KOPT-K1 (cell line): Measurements from ENCODE around the gene PSMB2.
"Not testable (repeated sequence)": the region's sequence is repeated elsewhere in the genome, so short reads cannot be mapped to it uniquely, and the experiment has no call there.

ENCODE experiments used
- H3K27ac ChIP-seq: fragments of 200-600 bp; sonication (generic); 2 replicates; pipeline ENCODE4 v1.5.1; 2016; ENCODE audit warnings: antibody characterized with exemption, mild to moderate bottlenecking, low read depth, low read length; ENCODE audit not compliant: poor library complexity, severe bottlenecking
- H3K36me3 ChIP-seq: fragments of 200-600 bp; sonication (generic); 2 replicates; pipeline ENCODE4 v1.5.1; 2017; ENCODE audit warnings: antibody characterized with exemption, mild to moderate bottlenecking, low read length, moderate library complexity; ENCODE audit not compliant: insufficient read depth
- H3K9me3 ChIP-seq: fragments of 200-600 bp; sonication (generic); 2 replicates; pipeline ENCODE4 v1.5.1; 2017; ENCODE audit warnings: antibody characterized with exemption, low read length, mild to moderate bottlenecking; ENCODE audit not compliant: insufficient read depth, poor library complexity, severe bottlenecking

Gene PSMB2

DNA sequence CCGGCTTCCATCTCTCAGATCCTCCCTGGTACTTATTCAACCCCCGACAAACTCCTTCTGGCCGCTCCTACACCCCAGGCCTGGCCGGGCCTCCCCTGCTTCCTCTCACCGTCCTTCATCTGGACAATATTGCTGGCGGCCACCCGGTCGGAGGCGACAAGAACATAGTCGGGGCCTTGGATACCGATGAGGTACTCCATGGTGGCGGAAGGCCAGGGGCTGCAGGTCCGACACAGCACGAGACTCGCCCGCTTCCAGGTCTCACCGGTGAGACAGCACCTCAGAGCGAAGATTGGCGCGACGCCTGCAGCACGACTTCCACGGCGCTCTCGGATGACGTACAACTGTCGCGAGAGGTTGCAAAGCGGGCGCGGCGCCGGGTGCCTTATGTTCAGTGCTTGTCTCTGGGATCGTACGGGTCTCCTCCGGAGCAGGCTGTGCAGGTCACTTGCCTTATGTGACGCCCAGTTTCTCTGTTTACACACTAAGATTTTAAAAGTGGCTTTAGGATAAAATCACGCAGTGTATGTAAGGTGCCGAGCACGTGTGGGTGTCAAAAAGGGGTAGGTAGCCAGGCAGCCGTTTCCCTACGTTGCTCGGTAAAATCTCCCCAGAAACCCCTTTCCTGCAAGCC, at the start of gene PSMB2:
Gene PSMB2, minus strand, starts transcription at position 294 of the 634 bp plus-strand sequence. Its CDS starts 94 bp downstream, at position 200.
- peak within 1 kb of the TSS; percentile 78 for H3K27ac ChIP-seq
- no peaks in the 10 kb centered on the region for H3K9me3 ChIP-seq
- H3K36me3 ChIP-seq, result peaks cover 9% of the 10 kb centered on the region; the same call in 1 of the 2 replicates

DNA sequence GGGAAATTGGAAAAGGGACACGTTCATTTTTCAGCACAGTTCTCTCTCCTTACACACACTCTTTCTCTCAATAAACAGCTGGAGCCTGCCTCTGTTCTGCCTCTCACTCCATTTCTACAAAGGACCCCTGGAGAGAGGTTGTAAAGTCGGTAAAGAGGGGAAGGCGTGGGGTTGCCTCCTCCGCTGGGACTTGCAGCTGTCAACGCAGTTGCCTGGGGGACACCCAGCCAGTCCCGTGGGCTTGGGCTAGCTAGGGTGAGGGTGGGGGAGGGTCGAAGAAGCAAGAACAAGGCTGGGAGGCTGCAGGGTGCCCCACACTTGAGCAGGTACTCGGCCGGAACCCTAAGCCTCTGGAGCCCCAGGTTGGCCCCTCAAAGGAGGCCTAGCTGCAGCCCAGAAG, 49.8 kb upstream of the PSMB2 start:
- Histone ChIP-seq H3K9me3 (no peaks in the 10 kb centered on the region), H3K27ac (no peak overlapping the region), H3K36me3 (no peaks in the 10 kb centered on the region)

DNA sequence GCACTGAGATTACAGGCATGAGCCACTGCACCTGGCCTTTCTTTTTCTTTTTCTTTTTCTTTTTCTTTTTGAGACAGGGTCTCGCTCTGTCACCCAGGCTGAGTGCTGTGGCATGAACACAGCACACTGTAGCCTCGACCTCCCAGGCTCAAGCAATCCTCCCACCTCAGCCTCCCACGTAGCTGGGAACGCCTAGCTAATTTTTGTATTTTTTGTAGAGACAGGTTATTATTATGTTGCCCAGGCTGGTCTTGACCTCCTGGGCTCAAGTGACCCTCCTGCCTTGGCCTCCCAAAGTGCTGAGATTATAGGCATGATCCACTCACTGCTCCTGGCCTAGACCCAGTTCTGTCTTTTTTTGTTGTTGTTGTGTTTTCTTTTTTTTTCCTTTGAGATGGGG, 48.8 kb upstream of the PSMB2 start:
- not testable (repeated sequence) for H3K27ac ChIP-seq, H3K36me3 ChIP-seq, H3K9me3 ChIP-seq

DNA sequence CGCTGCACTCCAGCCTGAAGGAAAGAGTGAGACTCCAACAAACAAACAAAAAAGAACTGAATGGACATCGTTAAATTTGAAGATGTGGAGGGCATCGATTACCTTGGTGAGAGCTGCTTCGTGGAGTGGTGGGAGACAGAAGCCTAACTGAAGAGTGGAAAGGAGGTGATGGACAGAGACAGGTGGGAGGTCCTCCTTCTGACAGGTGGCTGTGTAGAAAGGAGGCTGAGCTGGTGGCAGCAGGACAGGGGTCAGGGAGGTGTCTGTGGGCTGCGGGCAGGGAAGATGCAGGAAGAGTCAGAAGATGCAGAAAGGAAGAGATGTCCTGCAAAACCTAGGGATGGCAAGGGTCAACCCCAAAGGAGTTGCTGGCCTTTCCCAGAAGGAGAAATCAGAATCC, 46.8 kb upstream of the PSMB2 start:
- Histone ChIP-seq H3K9me3 (no peaks in the 10 kb centered on the region), H3K36me3 (no peaks in the 10 kb centered on the region), H3K27ac (no peak overlapping the region)

DNA sequence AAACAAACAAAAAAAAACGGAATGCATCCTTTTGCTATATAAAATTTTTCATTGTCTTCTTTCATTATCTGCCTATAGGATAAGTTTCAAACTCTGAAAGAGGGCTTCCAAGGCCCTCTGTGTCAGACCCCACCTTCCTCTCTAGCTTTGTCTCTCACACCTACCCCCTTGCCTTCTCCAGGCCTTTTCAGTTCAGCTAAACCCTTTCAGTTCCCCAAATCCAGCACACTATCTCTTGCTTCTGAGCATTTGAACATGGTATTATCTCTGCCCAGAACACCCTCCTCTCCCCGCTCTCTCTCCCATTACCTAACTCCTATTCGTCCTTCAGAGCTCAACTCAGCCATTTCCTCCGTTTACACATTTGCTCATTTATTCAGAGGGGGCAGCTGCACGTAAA, 41.7 kb upstream of the PSMB2 start:
- Histone ChIP-seq H3K36me3 (no peaks in the 10 kb centered on the region), H3K27ac (no peak overlapping the region), H3K9me3 (no peaks in the 10 kb centered on the region)

DNA sequence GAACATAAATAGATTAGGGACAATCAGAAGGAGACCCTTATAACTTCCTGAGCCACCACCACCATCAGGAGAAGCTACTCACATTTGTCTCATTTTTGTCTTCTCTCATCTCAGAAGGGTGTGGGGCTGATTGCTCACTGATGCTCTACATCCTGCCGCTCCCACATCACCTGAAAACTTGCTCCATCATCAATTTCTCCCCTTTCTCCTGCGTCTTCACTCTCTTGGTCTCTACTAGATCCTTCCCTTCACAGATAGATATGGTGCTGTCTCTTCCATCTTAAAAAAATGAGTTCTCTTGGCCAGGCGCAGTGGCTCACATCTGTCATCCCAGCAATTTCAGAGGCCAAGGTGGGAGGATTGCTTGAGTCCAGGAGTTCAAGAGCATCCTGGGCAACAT, 38.9 kb upstream of the PSMB2 start:
- H3K27ac ChIP-seq, result no peak overlapping the region
- H3K36me3 ChIP-seq, result no peaks in the 10 kb centered on the region
- no peaks in the 10 kb centered on the region for H3K9me3 ChIP-seq

DNA sequence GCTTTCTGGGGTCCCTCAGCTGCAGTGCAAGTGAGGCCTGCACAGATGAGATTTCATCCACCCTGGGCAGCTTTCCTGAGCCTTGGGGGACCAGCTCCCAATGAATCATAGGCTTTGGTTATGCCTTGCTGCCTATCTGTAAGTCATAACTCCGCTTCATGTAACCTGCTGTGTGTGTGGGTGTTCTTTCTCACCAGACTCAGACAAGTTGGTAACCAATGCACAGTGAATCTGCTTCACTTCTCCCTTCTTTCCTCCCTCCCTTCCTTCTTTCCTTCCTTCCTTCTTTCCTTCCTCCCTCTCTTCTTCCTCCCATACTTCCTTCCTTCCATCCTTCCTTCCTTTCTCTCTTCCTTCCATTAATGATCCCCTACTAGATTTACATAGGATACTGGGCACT, 34.4 kb upstream of the PSMB2 start:
- Histone ChIP-seq H3K36me3 (no peaks in the 10 kb centered on the region), H3K27ac (no peak overlapping the region), H3K9me3 (no peaks in the 10 kb centered on the region)

DNA sequence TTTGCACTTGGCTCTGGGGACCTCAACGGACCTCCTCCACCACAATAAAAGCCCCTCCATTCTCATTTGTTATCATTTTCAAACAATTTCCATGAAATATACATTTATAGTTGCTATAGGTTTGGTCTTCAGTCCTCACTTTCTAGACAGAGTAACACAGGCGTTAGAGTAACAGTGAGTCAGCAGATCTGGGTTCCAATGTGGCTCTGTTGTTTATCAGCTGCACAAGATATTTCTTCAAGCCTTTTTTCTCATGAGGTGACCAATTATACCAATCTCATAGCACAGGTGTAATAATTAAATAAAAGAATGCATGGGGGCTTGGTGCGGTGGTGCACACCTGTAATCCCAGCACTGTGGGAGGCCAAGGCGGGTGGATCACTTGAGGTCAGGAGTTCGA, 32.8 kb upstream of the PSMB2 start:
- Histone ChIP-seq H3K9me3 (no peaks in the 10 kb centered on the region), H3K27ac (no peak overlapping the region), H3K36me3 (no peaks in the 10 kb centered on the region)

DNA sequence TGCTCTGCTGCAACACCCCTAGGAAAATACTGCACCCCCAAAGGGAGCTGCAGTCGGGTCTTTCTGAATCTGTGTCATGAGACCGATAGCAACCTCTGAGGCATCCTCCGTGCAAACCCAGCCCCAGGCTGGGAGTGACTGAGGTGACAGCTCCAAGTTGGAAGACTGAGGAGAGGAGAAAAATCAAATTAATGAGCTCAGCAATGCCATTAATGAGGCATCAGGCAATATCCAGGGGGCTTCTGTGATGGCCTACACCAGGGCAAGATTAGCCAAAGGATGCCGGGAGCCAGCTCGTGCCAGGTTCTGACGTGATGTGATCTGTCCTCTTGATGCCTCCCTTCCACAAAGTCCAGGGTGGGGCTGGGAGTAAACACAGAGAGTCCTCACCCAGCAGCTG, 30.8 kb upstream of the PSMB2 start:
- Histone ChIP-seq H3K27ac (no peak overlapping the region), H3K36me3 (no peaks in the 10 kb centered on the region), H3K9me3 (no peaks in the 10 kb centered on the region)

DNA sequence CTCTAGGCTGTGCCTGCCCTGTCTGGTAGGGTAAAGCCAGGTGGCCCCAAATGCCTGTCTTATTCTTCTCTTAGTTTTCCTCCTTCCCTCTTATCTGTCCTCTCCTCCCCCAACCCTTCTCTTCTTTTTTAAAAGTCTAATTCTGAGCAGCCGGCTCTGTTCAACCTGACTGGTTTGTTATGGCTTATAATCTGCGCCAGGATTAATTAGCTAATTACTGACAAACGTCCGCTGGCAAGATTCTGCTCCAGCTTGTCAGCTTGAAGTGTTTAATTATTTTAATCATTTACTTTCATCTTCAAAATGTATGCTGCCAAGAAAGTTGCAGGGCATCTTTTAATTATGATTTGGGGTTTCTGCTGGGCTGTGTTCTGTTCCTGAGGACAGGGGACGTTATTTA, 27.2 kb upstream of the PSMB2 start:
- Histone ChIP-seq H3K9me3 (no peaks in the 10 kb centered on the region), H3K27ac (no peak overlapping the region), H3K36me3 (no peaks in the 10 kb centered on the region)

DNA sequence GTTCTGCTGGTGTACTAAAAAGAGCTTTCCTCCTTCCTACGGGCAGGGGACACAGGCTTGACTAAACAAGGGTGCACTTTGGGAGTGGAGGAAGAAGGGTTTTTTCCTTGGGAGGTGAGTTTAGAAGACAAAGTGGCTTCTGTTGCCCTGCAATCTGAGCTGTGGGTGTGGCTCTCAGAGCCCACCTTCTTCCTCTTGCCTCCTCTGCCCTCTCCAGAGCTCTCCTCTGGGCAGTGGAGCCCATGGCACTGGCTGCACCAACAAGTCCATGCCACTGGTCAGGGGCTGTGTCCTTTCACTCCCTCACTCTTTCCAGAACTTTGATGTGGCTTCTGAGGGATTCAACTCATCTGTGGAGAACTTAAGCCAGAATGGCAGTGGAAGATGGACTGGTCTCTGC, 25.6 kb upstream of the PSMB2 start:
- Histone ChIP-seq H3K27ac (no peak overlapping the region), H3K36me3 (no peaks in the 10 kb centered on the region), H3K9me3 (no peaks in the 10 kb centered on the region)

DNA sequence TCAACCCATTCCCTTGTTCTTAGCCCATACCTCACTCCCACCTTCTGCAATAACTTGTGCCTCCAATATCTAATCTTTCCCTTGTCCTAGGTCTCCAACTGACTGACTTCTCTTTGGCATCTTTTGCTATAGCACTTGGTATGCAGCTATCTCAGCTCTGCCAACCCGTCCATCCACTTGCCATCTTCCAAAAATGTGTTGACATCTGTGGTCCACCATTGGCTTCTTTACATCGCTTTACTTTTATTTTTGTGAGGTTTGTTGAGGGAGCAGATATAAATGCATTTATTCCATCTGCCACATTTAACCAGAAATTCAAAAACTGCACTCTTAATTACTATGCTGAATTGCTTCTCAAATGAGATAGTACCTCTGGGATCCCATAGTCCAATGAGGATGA, 24.9 kb upstream of the PSMB2 start:
- Histone ChIP-seq H3K36me3 (no peaks in the 10 kb centered on the region), H3K27ac (no peak overlapping the region), H3K9me3 (no peaks in the 10 kb centered on the region)

DNA sequence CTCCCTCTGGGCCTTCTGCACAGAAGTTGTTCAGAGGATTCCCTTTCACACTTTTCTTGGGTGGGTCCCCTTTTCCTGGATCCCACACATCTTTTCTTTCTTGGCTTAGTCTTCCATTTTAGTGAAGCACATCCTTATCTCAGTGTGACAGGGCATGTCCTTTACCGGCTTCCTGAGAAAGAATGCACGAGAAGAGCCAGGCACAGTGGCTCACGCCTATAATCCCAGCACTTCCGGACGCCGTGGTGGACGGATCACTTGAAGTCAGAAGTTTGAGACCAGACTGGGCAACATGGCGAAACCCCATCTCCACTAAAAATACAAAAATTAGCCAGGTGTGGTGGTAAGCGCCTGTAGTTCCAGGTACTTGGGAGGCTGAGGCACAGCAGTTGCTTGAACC, 22.1 kb upstream of the PSMB2 start:
- Histone ChIP-seq H3K9me3 (no peaks in the 10 kb centered on the region), H3K36me3 (no peaks in the 10 kb centered on the region), H3K27ac (no peak overlapping the region)

DNA sequence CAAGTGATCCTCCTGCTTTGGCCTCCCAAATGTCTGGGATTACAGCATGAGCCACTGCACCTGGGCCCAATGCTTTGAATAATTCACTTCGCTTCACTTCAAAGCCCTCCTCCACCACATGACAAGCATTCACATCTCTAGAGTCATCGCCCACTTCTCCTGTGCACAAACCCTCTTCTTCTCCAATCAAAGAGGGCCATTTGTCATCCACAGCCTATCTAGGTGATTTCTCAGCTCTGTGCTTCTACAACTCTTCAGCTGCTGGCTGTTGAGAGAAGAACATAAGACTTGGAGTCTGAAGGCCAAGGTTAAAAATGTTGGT, 20.1 kb upstream of the PSMB2 start:
- Histone ChIP-seq H3K27ac (no peak overlapping the region), H3K36me3 (no peaks in the 10 kb centered on the region), H3K9me3 (no peaks in the 10 kb centered on the region)

DNA sequence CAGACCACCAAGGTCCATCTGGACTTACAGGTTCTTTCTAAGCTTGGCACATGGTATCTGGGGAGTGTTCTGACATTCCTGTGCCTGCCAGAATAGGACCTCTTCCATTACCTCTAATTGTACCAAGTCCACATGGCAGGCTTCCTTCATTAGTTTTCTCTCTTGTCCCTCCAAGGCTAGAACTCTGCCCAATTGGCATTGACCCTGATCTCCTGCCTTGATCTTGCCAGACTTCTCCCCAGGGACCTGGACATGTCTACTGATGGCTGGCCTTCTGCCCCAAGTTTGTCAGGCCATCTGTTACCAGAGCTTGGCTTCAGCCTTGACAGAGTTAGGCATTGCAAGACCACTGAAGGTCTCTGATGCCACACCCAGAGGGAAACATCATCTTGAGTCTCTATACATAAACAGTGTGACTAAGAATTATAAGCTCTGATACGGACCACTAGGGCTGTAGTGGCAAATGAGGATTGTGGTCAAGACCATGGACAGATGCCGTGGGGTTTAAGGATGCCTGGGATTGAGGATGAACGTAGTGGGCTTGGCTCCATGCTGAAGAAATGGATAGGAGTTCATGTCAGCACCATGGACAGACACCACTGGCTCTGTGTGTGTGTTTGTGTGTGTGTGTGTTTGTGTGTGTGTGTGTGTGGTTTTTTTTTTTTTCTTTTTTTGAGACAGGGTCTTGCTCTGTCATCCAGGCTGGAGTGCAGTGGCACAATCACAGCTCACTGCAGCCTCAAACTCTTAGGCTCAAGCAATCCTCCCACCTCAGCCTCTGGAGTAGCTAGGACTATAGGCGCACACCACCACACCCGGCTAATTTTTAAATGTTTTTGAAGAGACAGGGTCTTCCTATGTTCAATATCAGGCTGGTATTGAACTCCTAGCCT, 19.5 kb upstream of the PSMB2 start:
- Histone ChIP-seq H3K27ac (no peak overlapping the region), H3K9me3 (no peaks in the 10 kb centered on the region), H3K36me3 (no peaks in the 10 kb centered on the region)

DNA sequence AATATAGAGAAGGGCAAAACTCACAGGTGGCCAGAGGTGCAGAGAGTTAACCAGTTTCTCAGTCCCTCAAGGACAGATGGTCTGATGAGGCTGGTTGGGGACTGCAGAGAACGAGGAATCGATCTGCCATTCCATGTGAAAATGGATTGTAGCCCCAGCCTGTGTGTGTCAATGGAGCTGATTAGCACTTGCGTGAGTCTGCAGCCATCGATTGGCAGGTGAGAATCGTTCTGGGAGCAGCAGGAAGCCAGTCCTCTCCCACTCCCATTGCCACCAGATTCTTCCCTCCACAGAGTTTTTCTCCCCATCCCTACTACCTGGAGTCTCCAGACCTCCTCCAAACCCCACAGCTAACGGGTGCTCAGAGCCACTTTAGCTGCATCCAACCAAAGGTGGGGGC, 18.3 kb upstream of the PSMB2 start:
- Histone ChIP-seq H3K27ac (no peak overlapping the region), H3K9me3 (no peaks in the 10 kb centered on the region), H3K36me3 (no peaks in the 10 kb centered on the region)
